GM19351 (cell line): ENCODE measurements around the gene ST14.

ENCODE experiments used
- ATAC-seq: cut with Tn5 transposase; IDR thresholded peaks from one replicate; pipeline ENCODE4 v1.9.1; 2021; ENCODE audit warnings: mild to moderate bottlenecking, moderate library complexity; ENCODE audit not compliant: unreplicated experiment

ST14 gene

GRCh38 chr11:130159657-130160497 lies at the start of gene ST14:
Gene ST14, plus strand, starts transcription at chr11:130159782. Its CDS starts 198 bp downstream, at chr11:130159980.
- peak; percentile 50 for ATAC-seq

- ATAC-seq: no peak
Observed at GRCh38 chr11:130110339-130111108, 49.1 kb upstream of the ST14 start.

- no peak for ATAC-seq
Observed at GRCh38 chr11:130112071-130112830, 47.3 kb upstream of the ST14 start.

GRCh38 chr11:130114281-130114680 lies 45.3 kb upstream of the ST14 start:
- no peak for ATAC-seq

- no peak for ATAC-seq
Observed at GRCh38 chr11:130114726-130115125, 44.9 kb upstream of the ST14 start.

- no peak for ATAC-seq
Observed at GRCh38 chr11:130115218-130115617, 44.4 kb upstream of the ST14 start.

GRCh38 chr11:130118165-130118564 lies 41.4 kb upstream of the ST14 start:
- peak; percentile 95 for ATAC-seq

- peak; percentile 43 for ATAC-seq
Observed at GRCh38 chr11:130118636-130119387, 40.8 kb upstream of the ST14 start.

GRCh38 chr11:130120045-130120444 lies 39.5 kb upstream of the ST14 start:
- ATAC-seq: no peak

- no peak for ATAC-seq
Observed at GRCh38 chr11:130121445-130121978, 38.1 kb upstream of the ST14 start.

- no peak for ATAC-seq
Observed at GRCh38 chr11:130122141-130122575, 37.4 kb upstream of the ST14 start.

- ATAC-seq: no peak
Observed at GRCh38 chr11:130123414-130124040, 36.1 kb upstream of the ST14 start.

GRCh38 chr11:130124096-130124495 lies 35.5 kb upstream of the ST14 start:
- ATAC-seq: peak; percentile 52

- no peak for ATAC-seq
Observed at GRCh38 chr11:130125638-130126037, 33.9 kb upstream of the ST14 start.

- ATAC-seq: no peak
Observed at GRCh38 chr11:130126516-130126915, 33.1 kb upstream of the ST14 start.

GRCh38 chr11:130127509-130127908 lies 32.1 kb upstream of the ST14 start:
- ATAC-seq: no peak

GRCh38 chr11:130128626-130129025 lies 31.0 kb upstream of the ST14 start:
- ATAC-seq: no peak

- no peak for ATAC-seq
Observed at GRCh38 chr11:130129922-130130321, 29.7 kb upstream of the ST14 start.

GRCh38 chr11:130131961-130132850 lies 27.4 kb upstream of the ST14 start:
- peak; percentile 91 for ATAC-seq
